B cell (primary cell): ENCODE data around the gene FRAT2. TPM values are rescaled to one million over a fixed set of nuclear protein-coding genes. Genes with fewer than 3 reads are reported as not detected.

Experiments
- ATAC-seq: fragments of 200-7000 bp; cut with Tn5 transposase; one replicate; pipeline ENCODE4 v1.10.0; 2021; ENCODE audit warnings: low read depth, mild to moderate bottlenecking, moderate number of reproducible peaks, moderate library complexity
- CTCF ChIA-PET: fragments of 350-600 bp; sonication (Branson Sonifier 250); formaldehyde crosslinking; loops from one replicate; lab custom pipeline; 2021; ENCODE audit warnings: antibody characterized with exemption, inconsistent platforms; lab: Charles Lee
- POLR2A ChIA-PET: fragments of 350-600 bp; sonication (Branson Sonifier 250); formaldehyde crosslinking; loops from one replicate; lab custom pipeline; 2021; ENCODE audit warnings: antibody characterized with exemption; lab: Charles Lee
- DNase-seq: peaks from one replicate; pipeline ENCODE4 v3.0.0; 2013
- H2AFZ ChIP-seq: 2 replicates; pipeline ENCODE4 v1.6.1; 2012; ENCODE audit warnings: mild to moderate bottlenecking, low read depth, low read length; ENCODE audit not compliant: insufficient read depth, poor library complexity, severe bottlenecking
- H3K27ac ChIP-seq, 2 donors: 1 replicate in 1 of 2; 2 replicates in 1 of 2; pipeline ENCODE4 v1.5.1; 2012 to 2013; ENCODE audit warnings: low read length in 2 of 2, mild to moderate bottlenecking in 2 of 2, moderate library complexity in 1 of 2
- H3K27me3 ChIP-seq, 4 experiments: fragments of 200-600 bp in 1 of 4; sonication (generic) in 1 of 4; replicated peaks in 1 of 4; 1 replicate in 2 of 4; 2 replicates in 2 of 4; pipeline versions ENCODE4 v1.6.1 to v1.7.0; 2013 to 2016; ENCODE audit warnings: low read length in 3 of 4, mild to moderate bottlenecking in 2 of 4, mixed read lengths in 1 of 4, moderate library complexity in 1 of 4; ENCODE audit not compliant: insufficient read depth in 4 of 4, control insufficient read depth in 3 of 4; ENCODE audit errors: control extremely low read depth in 1 of 4
- H3K36me3 ChIP-seq, 2 experiments: replicated peaks in 1 of 2; 1 replicate in 1 of 2; 2 replicates in 1 of 2; pipeline versions ENCODE4 v1.6.1 to v1.7.1; 2013; ENCODE audit warnings: low read length in 1 of 2; ENCODE audit not compliant: insufficient read depth in 2 of 2, control insufficient read depth in 1 of 2; ENCODE audit errors: control extremely low read depth in 1 of 2, extremely low read depth in 1 of 2
- H3K4me1 ChIP-seq, 2 donors: fragments of 200-600 bp in 1 of 2; sonication (generic) in 1 of 2; 1 replicate in 1 of 2; 2 replicates in 1 of 2; pipeline versions ENCODE4 v1.5.1 to v1.6.1; 2013 to 2017; ENCODE audit warnings: low read length in 2 of 2; ENCODE audit not compliant: control insufficient read depth in 2 of 2, insufficient read depth in 2 of 2
- H3K4me2 ChIP-seq: replicated peaks from 2 replicates; pipeline ENCODE3; 2012; ENCODE audit warnings: mild to moderate bottlenecking, low read depth, low read length; ENCODE audit not compliant: poor library complexity, severe bottlenecking
- H3K4me3 ChIP-seq, 5 experiments: fragments of 200-600 bp in 1 of 5; sonication (generic) in 1 of 5; 1 replicate in 3 of 5; 2 replicates in 2 of 5; pipeline versions ENCODE4 v1.5.1 to v1.7.0; 2011 to 2016; ENCODE audit warnings: low read length in 4 of 5, mild to moderate bottlenecking in 4 of 5, low read depth in 2 of 5, control low read depth in 1 of 5, moderate library complexity in 1 of 5; ENCODE audit not compliant: insufficient read depth in 1 of 5; ENCODE audit errors: control extremely low read depth in 1 of 5, extremely low read depth in 1 of 5
- H3K79me2 ChIP-seq: fragments of 200-600 bp; sonication (generic); one replicate; pipeline ENCODE4 v1.6.0; 2016; ENCODE audit warnings: low read length; ENCODE audit not compliant: control insufficient read depth, insufficient read depth
- H3K9ac ChIP-seq: fragments of 200-600 bp; sonication (generic); 2 replicates; pipeline ENCODE4 v1.6.1; 2017; ENCODE audit warnings: mild to moderate bottlenecking, low read length, moderate library complexity
- H3K9me3 ChIP-seq, 3 donors: one replicate each; pipeline versions ENCODE4 v1.6.1 to v1.7.1; 2013; ENCODE audit warnings: low read length in 2 of 3; ENCODE audit not compliant: control insufficient read depth in 2 of 3, insufficient read depth in 1 of 3; ENCODE audit errors: control extremely low read depth in 1 of 3
- H4K20me1 ChIP-seq: 2 replicates; pipeline ENCODE4 v1.6.0; 2012; ENCODE audit warnings: mild to moderate bottlenecking, low read length; ENCODE audit not compliant: insufficient read depth, control insufficient read depth, poor library complexity, severe bottlenecking
- H3K27ac Mint-ChIP-seq: one replicate; pipeline ENCODE4 v1.8.0; 2021; ENCODE audit warnings: mixed read lengths
- H3K27me3 Mint-ChIP-seq: one replicate; pipeline ENCODE4 v1.8.0; 2021; ENCODE audit warnings: mixed read lengths
- H3K4me1 Mint-ChIP-seq: one replicate; pipeline ENCODE4 v1.8.0; 2021; ENCODE audit warnings: mixed read lengths
- H3K4me3 Mint-ChIP-seq: one replicate; pipeline ENCODE4 v1.8.0; 2021; ENCODE audit warnings: mixed read lengths
- H3K9me3 Mint-ChIP-seq: one replicate; pipeline ENCODE4 v1.8.0; 2022; ENCODE audit warnings: mixed read lengths; ENCODE audit not compliant: insufficient read depth
- EZH2 ChIP-seq: IDR thresholded peaks from 2 replicates; pipeline ENCODE4 v1.6.1; 2012; ENCODE audit warnings: borderline replicate concordance, low read depth, mild to moderate bottlenecking, moderate library complexity, low read length; ENCODE audit not compliant: insufficient read depth, poor library complexity, severe bottlenecking
- WGBS: methylation state at CpG from one replicate; pipeline ENCODE4 v1.1.5; 2013; ENCODE audit warnings: missing lambda C conversion rate; ENCODE audit not compliant: insufficient coverage; 5-methylcytosine and 5-hydroxymethylcytosine counted together
- intact Hi-C: fragments of 100-400 bp; cut with micrococcal nuclease; formaldehyde crosslinking; loops from one replicate; pipeline ENCODE4 v1.10.0; 2022
- polyA plus RNA-seq: library from polyadenylated mRNA; depleted of rRNA; stranded (reverse); fragments of >200 nt; gene quantifications from 2 replicates; pipeline ENCODE4 v1.2.3, GENCODE V29; 2012
- total RNA-seq, 2 donors: library from RNA; stranded (reverse); fragments of 120-200 nt in 1 of 2; gene quantifications; 1 replicate in 1 of 2; 2 replicates in 1 of 2; pipeline versions ENCODE4 v1.2.3 to v1.2.4, GENCODE V29; 2013 to 2022
- TF ChIP-seq, protein P1 (sequence below): fragments of 200-600 bp; IDR thresholded peaks from one replicate; pipeline ENCODE4 v1.8.0; 2022; ENCODE audit warnings: antibody characterized with exemption, mild to moderate bottlenecking

FRAT2 gene
- total and polyA plus RNA-seq, 2 donors (not counting 1 experiment from before 2014, with no cell fraction given), result 4.9 to 30.2 TPM

DNA sequence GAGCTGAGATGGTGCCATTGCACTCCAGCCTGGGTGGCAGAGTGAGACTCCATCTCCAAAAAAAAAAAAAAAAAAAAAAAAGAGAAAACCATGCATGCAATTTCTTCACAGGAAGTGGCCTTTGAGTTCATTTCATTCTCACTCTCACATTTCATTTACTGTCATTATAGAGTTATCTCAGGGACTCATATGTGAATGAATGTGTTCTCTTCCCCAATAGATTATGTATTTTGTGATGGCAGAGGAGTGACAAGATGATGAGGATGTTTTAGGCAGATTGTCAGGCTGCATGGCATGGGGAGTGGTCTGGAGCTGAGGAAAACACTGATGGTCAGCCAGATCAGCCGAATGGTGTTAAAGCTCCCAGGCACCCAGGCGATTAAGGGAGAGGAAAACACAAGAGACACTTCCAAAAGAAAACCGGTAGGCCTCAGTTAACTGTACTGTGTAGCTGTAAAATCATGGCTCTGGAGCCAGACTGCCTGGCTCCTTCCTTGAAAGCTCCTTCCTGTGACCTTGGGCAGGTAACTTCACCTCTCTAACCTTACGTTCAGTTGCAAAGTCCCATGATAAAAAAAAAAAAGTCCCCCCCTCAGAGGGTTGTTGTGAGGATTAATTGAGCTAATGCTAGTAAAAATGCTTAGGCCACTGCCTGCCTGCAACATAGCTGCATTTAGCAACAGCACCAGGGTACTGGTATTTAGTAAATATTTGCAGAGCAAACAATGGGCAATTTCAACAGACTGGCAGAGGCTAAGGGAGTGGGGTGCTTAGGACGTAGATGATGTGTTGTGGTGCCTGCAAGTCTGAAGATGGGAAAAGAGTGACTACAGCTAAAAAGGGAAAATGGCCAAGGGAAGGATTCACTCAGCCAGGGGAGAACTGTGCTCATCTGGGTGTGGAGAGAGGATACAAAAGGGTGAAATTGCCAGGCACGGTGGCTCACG lies 6.9 kb downstream of the FRAT2 start:
- no peak for ATAC-seq
- Mint-ChIP-seq H3K4me1 (peaks cover 26% of the 10 kb centered on the region), H3K9me3 (no peaks in the 10 kb centered on the region), H3K27me3 (no peaks in the 10 kb centered on the region), H3K4me3 (no peak overlapping the region), H3K27ac (peak overlapping the region; percentile 17)
- Histone ChIP-seq H3K27ac (peak overlapping the region in 1 of 2 donors; percentile 15), H3K79me2 (peaks cover 61% of the 10 kb centered on the region), H3K9ac (no peak overlapping the region), H2AFZ (no peak overlapping the region), H3K4me2 (no peak overlapping the region), H4K20me1 (peaks cover 49% of the 10 kb centered on the region), H3K27me3 (no peaks in the 10 kb centered on the region), H3K4me1 (peaks cover 14 to 18% of the 10 kb centered on the region in 2 donors), H3K4me3 (no peak overlapping the region), H3K9me3 (no peaks in the 10 kb centered on the region), H3K36me3 (peaks cover 8 to 20% of the 10 kb centered on the region in 2 experiments)
- POLR2A ChIA-PET, result interaction anchor here (0.6 kb wide), 2 partner anchors 15 to 97 kb away, joined by 3 to 5 read pairs; no protein-coding TSS in a partner anchor
- TF ChIP-seq, protein P1, sequence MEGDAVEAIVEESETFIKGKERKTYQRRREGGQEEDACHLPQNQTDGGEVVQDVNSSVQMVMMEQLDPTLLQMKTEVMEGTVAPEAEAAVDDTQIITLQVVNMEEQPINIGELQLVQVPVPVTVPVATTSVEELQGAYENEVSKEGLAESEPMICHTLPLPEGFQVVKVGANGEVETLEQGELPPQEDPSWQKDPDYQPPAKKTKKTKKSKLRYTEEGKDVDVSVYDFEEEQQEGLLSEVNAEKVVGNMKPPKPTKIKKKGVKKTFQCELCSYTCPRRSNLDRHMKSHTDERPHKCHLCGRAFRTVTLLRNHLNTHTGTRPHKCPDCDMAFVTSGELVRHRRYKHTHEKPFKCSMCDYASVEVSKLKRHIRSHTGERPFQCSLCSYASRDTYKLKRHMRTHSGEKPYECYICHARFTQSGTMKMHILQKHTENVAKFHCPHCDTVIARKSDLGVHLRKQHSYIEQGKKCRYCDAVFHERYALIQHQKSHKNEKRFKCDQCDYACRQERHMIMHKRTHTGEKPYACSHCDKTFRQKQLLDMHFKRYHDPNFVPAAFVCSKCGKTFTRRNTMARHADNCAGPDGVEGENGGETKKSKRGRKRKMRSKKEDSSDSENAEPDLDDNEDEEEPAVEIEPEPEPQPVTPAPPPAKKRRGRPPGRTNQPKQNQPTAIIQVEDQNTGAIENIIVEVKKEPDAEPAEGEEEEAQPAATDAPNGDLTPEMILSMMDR, result no peak
- no peak for TF ChIP-seq EZH2
- no peak for DNase-seq
- intact Hi-C loops, result no loop called here
- CTCF ChIA-PET, result interaction anchor here (0.5 to 1.6 kb wide), 2 partner anchors 8 to 302 kb away, joined by 4 to 5 read pairs; no protein-coding TSS in a partner anchor
- 94% methylated on average over 6 of the region's 7 CpGs for WGBS

DNA sequence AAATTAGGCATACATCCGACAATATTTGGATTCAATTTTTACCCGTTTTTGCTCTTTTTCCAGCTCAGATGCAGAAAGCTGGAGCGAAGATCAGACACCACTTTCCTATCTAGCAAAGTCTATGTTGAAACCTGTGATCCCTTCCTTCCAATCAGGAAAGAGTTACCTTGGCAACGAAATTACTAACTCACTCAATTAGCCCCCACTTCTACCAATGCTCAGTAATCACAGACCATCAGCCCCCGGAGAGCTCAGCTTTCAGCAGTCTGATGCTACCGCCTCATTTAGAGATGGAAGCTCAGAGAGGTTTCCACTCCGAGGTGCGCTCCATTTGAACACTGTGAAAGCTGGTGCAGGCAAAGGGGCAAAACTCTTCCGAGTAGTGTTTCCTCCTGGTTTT lies 8.8 kb downstream of the FRAT2 start:
- Histone ChIP-seq H3K9me3 (no peaks in the 10 kb centered on the region), H3K36me3 (peaks cover 4 to 16% of the 10 kb centered on the region in 2 experiments), H3K4me2 (no peak overlapping the region), H3K4me3 (no peak overlapping the region), H2AFZ (no peak overlapping the region), H3K27me3 (no peaks in the 10 kb centered on the region), H4K20me1 (peaks cover 44% of the 10 kb centered on the region), H3K79me2 (peaks cover 52% of the 10 kb centered on the region), H3K9ac (no peak overlapping the region), H3K27ac (no peak overlapping the region), H3K4me1 (peaks cover 17% of the 10 kb centered on the region in 2 donors)
- intact Hi-C loops, result no loop called here
- H3K9me3 Mint-ChIP-seq, result no peaks in the 10 kb centered on the region
- ChIA-PET CTCF (interaction anchor here (0.6 to 1.0 kb wide), 2 partner anchors 21 to 46 kb away, joined by 3 read pairs; no protein-coding TSS in a partner anchor), POLR2A (no interaction called here)
- ATAC-seq (no peak), DNase-seq (no peak)
- TF ChIP-seq, protein P1, result no peak
- TF ChIP-seq EZH2, result no peak
- no peaks in the 10 kb centered on the region for H3K27me3 Mint-ChIP-seq
- no peak overlapping the region for H3K4me3 Mint-ChIP-seq
- H3K27ac Mint-ChIP-seq, result no peak overlapping the region
- WGBS, result 87% methylated on average over 7 of the region's 9 CpGs
- H3K4me1 Mint-ChIP-seq, result peaks cover 29% of the 10 kb centered on the region
